OCI-LY1 (cell line): ENCODE measurements around the gene PKIG.

Experiments
- EZH2 ChIP-seq: fragments of 200-600 bp; sonication (generic), shearing (Covaris generic); IDR thresholded peaks from 2 replicates; pipeline ENCODE4 v1.8.0; 2017; ENCODE audit warnings: borderline replicate concordance, mixed run types, mild to moderate bottlenecking, antibody characterized with exemption, low read length, moderate library complexity, mixed read lengths
- TF ChIP-seq, protein P1 (sequence below): fragments of 200-600 bp; sonication (generic), shearing (Covaris generic); IDR thresholded peaks from 2 replicates; pipeline ENCODE4 v1.5.1; 2017; ENCODE audit warnings: mild to moderate bottlenecking, antibody characterized with exemption, low read length, moderate library complexity, mixed read lengths

- TF ChIP-seq, protein P1, sequence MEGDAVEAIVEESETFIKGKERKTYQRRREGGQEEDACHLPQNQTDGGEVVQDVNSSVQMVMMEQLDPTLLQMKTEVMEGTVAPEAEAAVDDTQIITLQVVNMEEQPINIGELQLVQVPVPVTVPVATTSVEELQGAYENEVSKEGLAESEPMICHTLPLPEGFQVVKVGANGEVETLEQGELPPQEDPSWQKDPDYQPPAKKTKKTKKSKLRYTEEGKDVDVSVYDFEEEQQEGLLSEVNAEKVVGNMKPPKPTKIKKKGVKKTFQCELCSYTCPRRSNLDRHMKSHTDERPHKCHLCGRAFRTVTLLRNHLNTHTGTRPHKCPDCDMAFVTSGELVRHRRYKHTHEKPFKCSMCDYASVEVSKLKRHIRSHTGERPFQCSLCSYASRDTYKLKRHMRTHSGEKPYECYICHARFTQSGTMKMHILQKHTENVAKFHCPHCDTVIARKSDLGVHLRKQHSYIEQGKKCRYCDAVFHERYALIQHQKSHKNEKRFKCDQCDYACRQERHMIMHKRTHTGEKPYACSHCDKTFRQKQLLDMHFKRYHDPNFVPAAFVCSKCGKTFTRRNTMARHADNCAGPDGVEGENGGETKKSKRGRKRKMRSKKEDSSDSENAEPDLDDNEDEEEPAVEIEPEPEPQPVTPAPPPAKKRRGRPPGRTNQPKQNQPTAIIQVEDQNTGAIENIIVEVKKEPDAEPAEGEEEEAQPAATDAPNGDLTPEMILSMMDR, result no peak
- no peak for TF ChIP-seq EZH2
Measured at GRCh38 chr20:44624743-44625271, 42.4 kb downstream of the PKIG start.
